GM19238 (cell line): ENCODE measurements around the gene IQGAP1.
A peak's percentile ranks its signal among the peaks of the same experiment; 100 is the strongest.

Source experiments
- DNase-seq: peaks from one replicate; pipeline ENCODE4 v3.0.0; 2011; ENCODE audit warnings: low spot score; ENCODE audit not compliant: insufficient read length

The IQGAP1 gene

DNA sequence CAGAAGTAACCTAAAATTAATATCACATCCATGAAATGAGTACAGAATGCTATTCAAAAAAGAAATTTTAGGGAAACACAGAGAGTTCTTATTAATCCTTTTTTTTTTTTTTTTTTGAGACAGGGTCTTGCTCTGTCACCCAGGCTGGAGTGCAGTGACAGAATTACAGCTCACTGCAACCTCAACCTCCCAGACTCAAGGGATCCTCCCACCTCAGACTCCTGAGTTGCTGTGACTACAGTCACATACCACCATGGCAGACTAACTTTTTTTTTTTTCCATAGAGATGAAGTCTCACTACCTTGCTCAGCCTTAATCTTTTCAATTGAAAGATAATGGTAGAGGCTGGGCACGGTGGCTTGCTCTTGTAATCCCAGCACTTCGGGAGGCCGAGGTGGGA, 135.3 kb downstream of the IQGAP1 start:
- no peak for DNase-seq

DNA sequence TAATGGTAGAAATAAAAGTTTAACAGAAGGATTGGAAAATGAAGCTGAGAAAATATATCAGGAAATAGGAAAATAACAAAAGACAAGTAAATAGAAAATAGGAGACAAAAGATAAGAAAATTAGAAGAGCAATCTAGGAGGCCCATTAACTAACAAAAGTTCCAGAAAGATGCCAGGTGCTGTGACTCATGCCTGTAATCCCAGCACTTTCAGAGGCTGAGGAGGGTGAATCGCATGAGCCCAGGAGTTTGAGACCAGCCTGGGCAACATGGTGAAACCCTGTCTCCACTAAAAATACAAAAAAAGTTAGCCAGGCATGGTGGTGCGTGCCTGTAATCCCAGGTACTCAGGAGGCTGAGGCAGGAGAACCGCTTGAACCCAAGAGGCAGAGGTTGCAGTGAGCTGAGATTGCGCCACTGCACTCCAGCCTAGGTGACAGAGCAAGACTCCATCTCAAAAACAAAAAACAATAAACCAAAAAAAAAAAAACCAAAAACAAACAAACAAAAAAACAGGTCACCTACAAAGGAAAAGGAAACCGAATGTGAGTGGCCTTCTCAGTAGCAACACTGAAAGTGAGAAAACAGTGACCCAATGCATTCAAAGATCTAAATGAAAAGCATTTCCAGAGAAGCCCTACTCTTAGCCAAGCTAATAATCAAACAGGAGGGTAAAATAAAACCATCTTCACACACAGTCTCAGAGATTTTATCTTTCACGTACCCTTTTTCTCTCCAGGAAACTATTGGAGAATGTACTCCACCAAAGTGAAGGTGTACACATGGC, 136.2 kb downstream of the IQGAP1 start:
- DNase-seq: peak; percentile 44

DNA sequence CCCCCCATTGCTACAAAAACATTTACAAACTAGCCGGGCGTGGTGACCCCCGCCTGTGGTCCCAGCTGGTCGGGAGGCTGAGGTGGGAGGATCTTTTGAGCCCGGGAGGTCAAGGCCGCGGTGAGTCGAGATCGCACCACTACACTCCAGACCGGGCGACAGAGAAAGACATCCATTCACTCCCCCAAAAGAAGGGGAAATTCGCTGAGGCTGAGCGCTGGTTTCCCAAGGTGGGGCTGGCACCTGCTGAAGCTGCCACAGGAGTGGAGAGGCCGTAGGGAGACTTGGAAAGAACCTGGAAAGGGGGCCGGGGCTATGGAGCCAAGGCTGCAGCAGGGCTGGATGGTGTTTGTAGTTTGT, 140.9 kb downstream of the IQGAP1 start:
- DNase-seq: no peak

GRCh38 chr15:90529371-90530249, 141.6 kb downstream of the IQGAP1 start, which contains the start of gene CRTC3:
Gene CRTC3, plus strand, starts transcription at chr15:90529923. Its CDS starts 149 bp downstream, at chr15:90530072.
- peak; percentile 85 for DNase-seq

DNA sequence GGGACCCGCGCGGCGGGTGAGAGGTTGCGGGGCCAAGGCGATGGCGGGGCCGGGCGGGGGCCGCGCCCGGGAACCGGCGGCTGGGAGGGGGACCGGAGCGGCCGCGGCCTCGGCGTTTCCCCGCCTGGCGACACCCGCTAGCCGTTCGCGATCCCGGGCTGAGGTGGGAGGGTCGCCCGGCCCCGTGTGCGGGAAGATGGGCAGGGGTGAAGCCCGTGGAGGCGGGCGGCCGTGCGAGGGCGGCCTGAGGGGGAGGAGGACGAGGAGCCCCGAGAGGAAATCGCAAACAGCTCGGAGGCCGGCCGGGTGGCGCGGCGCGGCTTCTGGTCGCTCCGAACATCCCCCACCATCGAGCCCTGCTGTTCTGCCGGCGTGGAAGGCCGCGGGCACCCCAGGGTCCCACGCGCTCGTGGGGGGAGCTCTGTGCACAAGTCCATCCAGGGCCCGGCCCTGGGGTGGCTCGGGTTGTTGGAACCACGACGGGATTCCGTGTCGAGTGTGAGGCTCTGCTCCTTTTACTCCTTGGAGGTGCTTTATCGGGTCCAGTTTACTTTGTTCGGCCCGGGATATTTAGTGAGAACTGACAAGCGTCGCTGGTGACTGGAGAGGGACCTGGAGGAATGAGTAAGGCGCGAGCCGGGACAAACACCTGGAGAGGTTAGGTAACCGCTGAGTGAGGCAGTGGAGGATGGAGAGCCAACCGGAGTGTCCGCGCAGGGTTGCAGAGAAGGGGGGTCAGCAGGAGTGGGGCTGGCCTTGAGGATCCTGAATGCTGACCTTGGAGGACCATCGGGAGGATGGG, 142.4 kb downstream of the IQGAP1 start:
- DNase-seq: peak; percentile 72

DNA sequence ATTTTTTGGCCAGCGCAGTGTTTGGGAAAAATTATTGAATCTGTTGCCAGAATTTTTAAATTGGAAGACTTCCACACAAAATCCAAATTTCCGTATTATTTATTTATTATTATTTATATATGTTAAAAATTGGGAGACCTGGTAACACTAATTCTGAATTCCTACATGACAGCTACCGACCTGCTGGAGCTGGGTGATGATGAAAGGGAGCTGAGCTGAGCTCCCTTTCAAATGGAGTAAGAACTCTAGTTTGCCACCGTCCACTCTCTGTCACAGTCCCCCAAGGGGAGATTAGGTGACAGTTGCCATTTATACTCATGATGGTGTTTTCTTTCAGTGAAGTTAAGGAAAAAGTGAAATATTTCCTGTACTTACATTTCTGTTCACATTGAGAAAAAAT, 143.1 kb downstream of the IQGAP1 start:
- DNase-seq: no peak

DNA sequence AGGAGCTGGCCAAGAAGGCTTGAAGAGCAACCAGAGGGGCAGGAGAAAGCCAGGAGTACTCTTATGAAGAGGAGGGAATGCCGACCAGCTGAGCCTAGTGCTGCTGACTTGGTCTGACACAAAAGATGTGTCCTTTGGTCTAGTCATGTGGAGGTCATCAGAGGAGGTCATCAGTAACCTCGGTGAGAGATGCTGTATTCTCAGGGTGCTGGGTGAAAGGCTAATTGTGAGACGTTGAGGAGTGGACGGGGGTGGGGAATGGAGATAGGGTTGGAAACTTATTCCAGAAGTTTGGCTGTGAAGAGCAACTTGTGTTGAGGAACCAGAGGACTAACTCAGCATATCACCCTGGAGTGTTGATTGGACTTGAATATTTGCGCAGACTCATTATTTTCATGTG, 147.2 kb downstream of the IQGAP1 start:
- DNase-seq: no peak

- DNase-seq: no peak
Observed at GRCh38 chr15:90539789-90540188, 151.7 kb downstream of the IQGAP1 start.

DNA sequence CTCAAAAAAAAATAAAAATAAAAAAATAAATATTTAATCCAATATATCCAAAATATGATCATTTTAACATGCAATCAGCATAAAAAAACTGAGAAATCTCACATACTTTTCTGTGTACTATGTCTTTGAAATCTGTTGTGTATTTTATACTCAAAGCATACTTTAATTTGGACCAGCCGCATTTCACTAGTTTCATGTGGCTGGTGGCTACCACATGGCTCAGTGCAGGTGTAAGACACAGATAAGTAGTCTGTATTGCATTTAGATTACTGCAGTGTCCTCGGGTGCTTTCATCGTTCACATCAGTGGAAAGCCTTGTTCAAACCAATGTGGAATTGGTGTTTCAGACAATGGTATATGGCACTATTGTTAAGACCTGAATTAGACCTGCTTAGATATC, 152.7 kb downstream of the IQGAP1 start:
- DNase-seq: no peak

- DNase-seq: no peak
Observed at GRCh38 chr15:90545095-90545494, 157.1 kb downstream of the IQGAP1 start.

GRCh38 chr15:90547540-90547939, 159.5 kb downstream of the IQGAP1 start:
- no peak for DNase-seq

GRCh38 chr15:90550919-90551318, 162.9 kb downstream of the IQGAP1 start:
- no peak for DNase-seq
